HepG2 (cell line): ENCODE data around the gene ARFGAP2. TPM values are rescaled to one million over a fixed set of nuclear protein-coding genes. Genes with fewer than 3 reads are reported as not detected.

Source experiments
- AKAP8 ChIP-seq: sonication (generic); formaldehyde crosslinking; IDR thresholded peaks from 2 replicates; pipeline ENCODE4 v1.5.1; 2020; ENCODE audit warnings: mild to moderate bottlenecking, missing genetic modification reagents
- CCDC6 ChIP-seq: sonication (generic); formaldehyde crosslinking; IDR thresholded peaks from 2 replicates; pipeline ENCODE4 v1.8.1; 2022; ENCODE audit warnings: mild to moderate bottlenecking, missing genetic modification reagents, moderate library complexity
- GLI4 ChIP-seq: sonication (generic); formaldehyde crosslinking; IDR thresholded peaks from 2 replicates; pipeline ENCODE4 v1.5.1; 2020; ENCODE audit warnings: missing genetic modification reagents, mild to moderate bottlenecking, moderate library complexity, borderline replicate concordance
- HNF4A ChIP-seq: sonication (generic); formaldehyde crosslinking; IDR thresholded peaks from 2 replicates; pipeline ENCODE4 v1.4.0; 2020; ENCODE audit warnings: missing genetic modification reagents
- KAT7 ChIP-seq: IDR thresholded peaks from 2 replicates; pipeline ENCODE4 v1.6.1; 2018; ENCODE audit warnings: borderline replicate concordance, missing compliant biosample characterization
- NFE2L2 ChIP-seq: fragments of 150-350 bp; IDR thresholded peaks from 2 replicates; pipeline ENCODE4 v1.6.1; 2014; ENCODE audit warnings: low read length
- SAP130 ChIP-seq: IDR thresholded peaks from 2 replicates; pipeline ENCODE4 v1.6.1; 2016; ENCODE audit warnings: low read depth
- TBX3 ChIP-seq: fragments of 450-650 bp; IDR thresholded peaks from 2 replicates; pipeline ENCODE4 v1.6.1; 2017; ENCODE audit warnings: antibody characterized with exemption, mild to moderate bottlenecking, inconsistent platforms, borderline replicate concordance
- YEATS4 ChIP-seq: sonication (generic); formaldehyde crosslinking; IDR thresholded peaks from 2 replicates; pipeline ENCODE4 v1.4.0; 2020; ENCODE audit warnings: missing genetic modification reagents, borderline replicate concordance
- ZBTB7A ChIP-seq: sonication (generic); formaldehyde crosslinking; IDR thresholded peaks from 2 replicates; pipeline ENCODE4 v1.8.0; 2022; ENCODE audit warnings: mild to moderate bottlenecking, missing genetic modification reagents
- ZFAT ChIP-seq: sonication (generic); formaldehyde crosslinking; conservative IDR thresholded peaks from 2 replicates; pipeline ENCODE4 v1.8.1; 2023; ENCODE audit warnings: missing genetic modification reagents, inconsistent platforms
- ZFP82 ChIP-seq: sonication (generic); formaldehyde crosslinking; IDR thresholded peaks from 2 replicates; pipeline ENCODE4 v1.5.1; 2020; ENCODE audit warnings: mild to moderate bottlenecking, missing genetic modification reagents, borderline replicate concordance
- ZNF138 ChIP-seq: sonication (generic); formaldehyde crosslinking; IDR thresholded peaks from 2 replicates; pipeline ENCODE4 v1.5.0; 2020; ENCODE audit warnings: mild to moderate bottlenecking, low read depth, missing genetic modification reagents
- ZNF234 ChIP-seq: sonication (generic); formaldehyde crosslinking; conservative IDR thresholded peaks from 2 replicates; pipeline ENCODE4 v1.5.1; 2020; ENCODE audit warnings: mild to moderate bottlenecking, missing genetic modification reagents
- ZNF264 ChIP-seq: sonication (generic); formaldehyde crosslinking; IDR thresholded peaks from 2 replicates; pipeline ENCODE4 v1.4.0; 2020; ENCODE audit warnings: missing genetic modification reagents
- ZNF3 ChIP-seq: IDR thresholded peaks from 2 replicates; pipeline ENCODE4 v1.7.0; 2017; ENCODE audit warnings: inconsistent platforms
- ZNF333 ChIP-seq: sonication (generic); formaldehyde crosslinking; IDR thresholded peaks from 2 replicates; pipeline ENCODE4 v1.4.0; 2020; ENCODE audit warnings: mild to moderate bottlenecking, missing genetic modification reagents, borderline replicate concordance
- ZNF546 ChIP-seq: sonication (generic); formaldehyde crosslinking; conservative IDR thresholded peaks from 2 replicates; pipeline ENCODE4 v1.8.1; 2023; ENCODE audit warnings: mild to moderate bottlenecking, missing genetic modification reagents
- ZNF850 ChIP-seq: sonication (generic); formaldehyde crosslinking; conservative IDR thresholded peaks from 2 replicates; pipeline ENCODE4 v1.9.0; 2021; ENCODE audit warnings: mild to moderate bottlenecking, missing genetic modification reagents
- polyA plus RNA-seq, 8 experiments: library from polyadenylated mRNA; depleted of rRNA in 3 of 8; stranded (reverse) in 7 of 8; unstranded in 1 of 8; fragments of >200 nt; fragmentation: Illumina TruSeq in 4 of 8; extraction: Trizol in 4 of 8; gene quantifications; 2 replicates each; pipeline versions ENCODE4 v1.2.1 to v1.2.3, GENCODE V29; 2011 to 2016; ENCODE audit warnings: low read depth in 4 of 8, missing spikeins in 1 of 8, mixed read lengths in 1 of 8; ENCODE audit not compliant: insufficient read depth in 1 of 8
- total RNA-seq, 5 experiments: library from RNA; depleted of rRNA; stranded (reverse); fragments of >200 nt; fragmentation: Illumina TruSeq; extraction: Trizol; gene quantifications; 2 replicates each; pipeline ENCODE4 v1.2.3, GENCODE V29; 2016; ENCODE audit warnings: low read depth in 1 of 5
- TF ChIP-seq, protein P1 (sequence below): sonication (generic); formaldehyde crosslinking; IDR thresholded peaks from 2 replicates; pipeline ENCODE4 v1.4.0; 2020; ENCODE audit warnings: missing genetic modification reagents
- TF ChIP-seq, protein P2 (sequence below): sonication (generic); formaldehyde crosslinking; IDR thresholded peaks from 2 replicates; pipeline ENCODE4 v1.8.1; 2022; ENCODE audit warnings: mild to moderate bottlenecking, missing genetic modification reagents
- TF ChIP-seq, protein P3 (sequence below): conservative IDR thresholded peaks from 2 replicates; pipeline ENCODE4 v1.6.1; 2018; ENCODE audit warnings: missing genetic modification reagents
- TF ChIP-seq, protein P4 (sequence below): sonication (generic); formaldehyde crosslinking; IDR thresholded peaks from 2 replicates; pipeline ENCODE4 v1.8.0; 2022; ENCODE audit warnings: mild to moderate bottlenecking, missing genetic modification reagents
- TF ChIP-seq, protein P5 (sequence below): sonication (generic); formaldehyde crosslinking; IDR thresholded peaks from 2 replicates; pipeline ENCODE4 v1.4.0; 2020; ENCODE audit warnings: missing genetic modification reagents

The ARFGAP2 gene
- total and polyA plus RNA-seq, 2 of the 13 experiments (the other 11 are each of a cell fraction or from before 2014, with no cell fraction given) = 32.3 to 75.3 TPM

DNA sequence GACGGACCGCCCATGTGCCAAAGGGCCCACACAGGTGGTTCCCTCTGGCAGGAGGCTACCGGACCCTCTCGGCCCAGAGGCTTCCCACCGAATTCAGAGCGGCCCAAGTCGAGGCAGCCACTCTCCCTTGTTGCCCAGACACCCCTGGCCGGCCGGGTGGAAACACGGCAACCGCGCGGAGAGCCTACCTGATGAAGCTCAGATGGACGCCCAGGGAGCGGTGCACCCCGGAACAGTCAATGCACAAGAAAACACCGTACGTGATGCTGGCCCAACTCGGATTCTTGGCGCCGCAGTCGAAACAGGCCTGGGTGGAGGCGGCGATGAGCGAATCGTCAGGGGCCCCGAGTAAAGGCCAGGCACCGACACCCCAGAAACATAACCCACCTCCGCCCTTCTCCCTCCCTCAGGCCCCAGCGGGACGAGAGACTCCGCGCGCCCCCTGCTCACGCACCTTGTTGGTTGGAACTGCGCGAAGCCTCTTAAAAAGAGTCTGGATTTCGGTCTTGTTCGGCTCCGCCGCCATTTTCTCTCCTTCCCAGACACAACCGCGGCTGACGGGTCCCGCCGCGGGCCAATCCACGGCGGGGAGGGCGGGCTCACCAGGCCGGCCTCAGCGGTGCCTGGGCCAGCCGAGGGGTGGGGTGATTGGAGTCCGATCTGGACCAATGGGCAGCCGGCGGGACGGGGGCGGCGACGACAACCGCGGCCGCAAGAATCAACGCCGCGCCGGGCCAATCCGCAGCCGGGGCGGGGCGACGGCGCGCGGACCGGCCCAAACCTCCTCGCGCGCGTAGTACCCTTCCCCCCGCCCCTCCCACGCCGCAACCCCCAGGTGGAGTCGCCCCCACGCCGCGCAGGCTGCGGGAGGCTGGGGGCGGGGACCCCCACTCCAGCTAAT is at the start of gene ARFGAP2 (continued):
- TF ChIP-seq, protein P1, sequence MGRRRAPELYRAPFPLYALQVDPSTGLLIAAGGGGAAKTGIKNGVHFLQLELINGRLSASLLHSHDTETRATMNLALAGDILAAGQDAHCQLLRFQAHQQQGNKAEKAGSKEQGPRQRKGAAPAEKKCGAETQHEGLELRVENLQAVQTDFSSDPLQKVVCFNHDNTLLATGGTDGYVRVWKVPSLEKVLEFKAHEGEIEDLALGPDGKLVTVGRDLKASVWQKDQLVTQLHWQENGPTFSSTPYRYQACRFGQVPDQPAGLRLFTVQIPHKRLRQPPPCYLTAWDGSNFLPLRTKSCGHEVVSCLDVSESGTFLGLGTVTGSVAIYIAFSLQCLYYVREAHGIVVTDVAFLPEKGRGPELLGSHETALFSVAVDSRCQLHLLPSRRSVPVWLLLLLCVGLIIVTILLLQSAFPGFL (CRISPR knock-in tag) = no peak
- TF ChIP-seq KAT7 (CRISPR knock-in tag) = peak; percentile 30; the same call in 1 of the 2 replicates
- no peak for TF ChIP-seq ZNF333
- TF ChIP-seq ZNF264 (CRISPR knock-in tag) = 0 out of 2 replicates have a peak, but pooled peaks have one; percentile 43
- TF ChIP-seq ZFP82 (CRISPR knock-in tag) = peak; percentile 80; the same call in 1 of the 2 replicates
- TF ChIP-seq, protein P2, sequence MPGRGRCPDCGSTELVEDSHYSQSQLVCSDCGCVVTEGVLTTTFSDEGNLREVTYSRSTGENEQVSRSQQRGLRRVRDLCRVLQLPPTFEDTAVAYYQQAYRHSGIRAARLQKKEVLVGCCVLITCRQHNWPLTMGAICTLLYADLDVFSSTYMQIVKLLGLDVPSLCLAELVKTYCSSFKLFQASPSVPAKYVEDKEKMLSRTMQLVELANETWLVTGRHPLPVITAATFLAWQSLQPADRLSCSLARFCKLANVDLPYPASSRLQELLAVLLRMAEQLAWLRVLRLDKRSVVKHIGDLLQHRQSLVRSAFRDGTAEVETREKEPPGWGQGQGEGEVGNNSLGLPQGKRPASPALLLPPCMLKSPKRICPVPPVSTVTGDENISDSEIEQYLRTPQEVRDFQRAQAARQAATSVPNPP (CRISPR knock-in tag) = peak; percentile 53; the same call in 1 of the 2 replicates
- no peak; the same call in 1 of the 2 replicates for TF ChIP-seq YEATS4
- peak; percentile 44; the same call in 1 of the 2 replicates for TF ChIP-seq ZBTB7A (CRISPR knock-in tag)
- 0 out of 2 replicates have a peak, but pooled peaks have one; percentile 14 for TF ChIP-seq ZNF850
- TF ChIP-seq, protein P3, sequence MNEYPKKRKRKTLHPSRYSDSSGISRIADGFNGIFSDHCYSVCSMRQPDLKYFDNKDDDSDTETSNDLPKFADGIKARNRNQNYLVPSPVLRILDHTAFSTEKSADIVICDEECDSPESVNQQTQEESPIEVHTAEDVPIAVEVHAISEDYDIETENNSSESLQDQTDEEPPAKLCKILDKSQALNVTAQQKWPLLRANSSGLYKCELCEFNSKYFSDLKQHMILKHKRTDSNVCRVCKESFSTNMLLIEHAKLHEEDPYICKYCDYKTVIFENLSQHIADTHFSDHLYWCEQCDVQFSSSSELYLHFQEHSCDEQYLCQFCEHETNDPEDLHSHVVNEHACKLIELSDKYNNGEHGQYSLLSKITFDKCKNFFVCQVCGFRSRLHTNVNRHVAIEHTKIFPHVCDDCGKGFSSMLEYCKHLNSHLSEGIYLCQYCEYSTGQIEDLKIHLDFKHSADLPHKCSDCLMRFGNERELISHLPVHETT = peak; percentile 26; the same call in 1 of the 2 replicates
- no peak for TF ChIP-seq ZNF234 (CRISPR knock-in tag)
- peak; percentile 99 for TF ChIP-seq AKAP8 (CRISPR knock-in tag)
- TF ChIP-seq NFE2L2 = no peak
- peak; percentile 77 for TF ChIP-seq CCDC6 (CRISPR knock-in tag)
- TF ChIP-seq ZFAT (CRISPR knock-in tag) = no peak
- peak; percentile 72; the same call in 1 of the 2 replicates for TF ChIP-seq ZNF138 (CRISPR knock-in tag)
- TF ChIP-seq ZNF3 = no peak
- TF ChIP-seq, protein P4, sequence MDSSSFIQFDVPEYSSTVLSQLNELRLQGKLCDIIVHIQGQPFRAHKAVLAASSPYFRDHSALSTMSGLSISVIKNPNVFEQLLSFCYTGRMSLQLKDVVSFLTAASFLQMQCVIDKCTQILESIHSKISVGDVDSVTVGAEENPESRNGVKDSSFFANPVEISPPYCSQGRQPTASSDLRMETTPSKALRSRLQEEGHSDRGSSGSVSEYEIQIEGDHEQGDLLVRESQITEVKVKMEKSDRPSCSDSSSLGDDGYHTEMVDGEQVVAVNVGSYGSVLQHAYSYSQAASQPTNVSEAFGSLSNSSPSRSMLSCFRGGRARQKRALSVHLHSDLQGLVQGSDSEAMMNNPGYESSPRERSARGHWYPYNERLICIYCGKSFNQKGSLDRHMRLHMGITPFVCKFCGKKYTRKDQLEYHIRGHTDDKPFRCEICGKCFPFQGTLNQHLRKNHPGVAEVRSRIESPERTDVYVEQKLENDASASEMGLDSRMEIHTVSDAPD = 0 out of 2 replicates have a peak, but pooled peaks have one; percentile 2
- peak; percentile 76 for TF ChIP-seq SAP130 (CRISPR knock-in tag)
- no peak for TF ChIP-seq TBX3
- TF ChIP-seq, protein P5, sequence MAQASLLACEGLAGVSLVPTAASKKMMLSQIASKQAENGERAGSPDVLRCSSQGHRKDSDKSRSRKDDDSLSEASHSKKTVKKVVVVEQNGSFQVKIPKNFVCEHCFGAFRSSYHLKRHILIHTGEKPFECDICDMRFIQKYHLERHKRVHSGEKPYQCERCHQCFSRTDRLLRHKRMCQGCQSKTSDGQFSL (CRISPR knock-in tag) = no peak; the same call in 1 of the 2 replicates
- no peak for TF ChIP-seq HNF4A (CRISPR knock-in tag)
- no peak for TF ChIP-seq ZNF546
- TF ChIP-seq GLI4 (CRISPR knock-in tag) = no peak
